ENCODE data around the gene EYS.

Gene EYS

DNA sequence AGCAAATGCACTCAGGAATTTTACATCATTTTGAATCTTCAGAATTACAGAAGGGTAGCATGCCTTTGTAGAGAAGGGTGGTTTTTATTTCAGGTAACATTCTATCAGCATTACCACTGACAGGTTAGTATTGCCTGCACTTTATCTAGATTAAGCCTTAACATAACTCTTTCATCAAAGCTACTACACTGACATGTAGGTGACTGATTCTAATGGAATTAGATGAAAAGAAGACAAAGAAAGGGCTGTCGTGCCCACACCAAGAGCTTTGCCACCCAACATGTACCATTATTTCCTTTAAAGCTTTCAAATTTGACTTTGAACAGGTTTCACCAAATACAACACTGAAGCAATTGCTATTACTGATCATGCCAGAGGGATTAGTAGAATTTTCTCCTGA, 551.9 kb downstream of the EYS start:
- no peak overlapping the region for H3K27ac ChIP-seq

DNA sequence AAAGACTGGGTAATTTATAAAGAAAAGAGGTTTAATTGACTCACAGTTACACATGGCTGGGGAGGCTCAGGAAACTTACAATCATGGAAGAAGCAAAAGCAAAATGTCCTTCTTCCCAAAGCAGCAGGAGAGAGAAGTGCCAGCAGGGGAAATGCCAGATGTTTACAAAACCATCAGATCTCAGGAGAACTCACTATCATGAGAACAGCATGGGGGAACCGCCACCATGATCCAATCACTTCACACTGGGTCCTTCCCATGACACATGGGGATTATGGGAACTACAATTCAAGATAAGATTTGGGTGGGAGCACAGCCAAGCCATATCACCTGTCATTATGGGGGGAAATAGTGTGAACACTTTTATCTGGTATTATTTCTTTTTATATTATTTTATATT, 557.2 kb downstream of the EYS start:
- no peak overlapping the region for H3K27ac ChIP-seq
- TF ChIP-seq, protein P1, sequence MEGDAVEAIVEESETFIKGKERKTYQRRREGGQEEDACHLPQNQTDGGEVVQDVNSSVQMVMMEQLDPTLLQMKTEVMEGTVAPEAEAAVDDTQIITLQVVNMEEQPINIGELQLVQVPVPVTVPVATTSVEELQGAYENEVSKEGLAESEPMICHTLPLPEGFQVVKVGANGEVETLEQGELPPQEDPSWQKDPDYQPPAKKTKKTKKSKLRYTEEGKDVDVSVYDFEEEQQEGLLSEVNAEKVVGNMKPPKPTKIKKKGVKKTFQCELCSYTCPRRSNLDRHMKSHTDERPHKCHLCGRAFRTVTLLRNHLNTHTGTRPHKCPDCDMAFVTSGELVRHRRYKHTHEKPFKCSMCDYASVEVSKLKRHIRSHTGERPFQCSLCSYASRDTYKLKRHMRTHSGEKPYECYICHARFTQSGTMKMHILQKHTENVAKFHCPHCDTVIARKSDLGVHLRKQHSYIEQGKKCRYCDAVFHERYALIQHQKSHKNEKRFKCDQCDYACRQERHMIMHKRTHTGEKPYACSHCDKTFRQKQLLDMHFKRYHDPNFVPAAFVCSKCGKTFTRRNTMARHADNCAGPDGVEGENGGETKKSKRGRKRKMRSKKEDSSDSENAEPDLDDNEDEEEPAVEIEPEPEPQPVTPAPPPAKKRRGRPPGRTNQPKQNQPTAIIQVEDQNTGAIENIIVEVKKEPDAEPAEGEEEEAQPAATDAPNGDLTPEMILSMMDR (conservative IDR thresholded peaks at IDR 0.05), result no peak
- no peak for TF ChIP-seq ZFX (IDR thresholded peaks at IDR 0.05)

More for the DNA sequence above, 551.9 kb downstream of the EYS start:
- no peak for TF ChIP-seq ZFX (IDR thresholded peaks at IDR 0.05)
- TF ChIP-seq, protein P1 (conservative IDR thresholded peaks at IDR 0.05), result no peak

DNA sequence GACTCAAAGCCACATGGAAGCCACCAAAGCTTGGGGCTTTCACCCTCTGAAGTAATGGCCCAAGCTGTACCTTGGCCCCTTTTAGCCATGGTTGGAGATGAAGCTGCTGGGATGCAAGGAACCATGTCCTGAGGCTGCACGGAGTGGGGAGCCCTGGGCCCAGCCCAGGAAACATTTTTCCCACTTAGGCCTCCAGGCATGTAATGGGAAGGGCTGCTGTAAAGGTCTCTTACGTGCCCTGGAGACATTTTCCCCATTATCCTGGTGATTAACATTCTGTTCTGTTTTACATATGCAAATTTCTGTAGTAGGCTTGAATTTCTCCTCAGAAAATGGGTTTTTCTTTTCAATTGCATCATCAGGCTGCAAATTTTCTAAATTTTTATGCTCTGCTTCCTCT, 558.2 kb downstream of the EYS start:
- TF ChIP-seq ZFX (IDR thresholded peaks at IDR 0.05), result no peak
- TF ChIP-seq, protein P1 (conservative IDR thresholded peaks at IDR 0.05), result no peak
- H3K27ac ChIP-seq, result no peak overlapping the region

DNA sequence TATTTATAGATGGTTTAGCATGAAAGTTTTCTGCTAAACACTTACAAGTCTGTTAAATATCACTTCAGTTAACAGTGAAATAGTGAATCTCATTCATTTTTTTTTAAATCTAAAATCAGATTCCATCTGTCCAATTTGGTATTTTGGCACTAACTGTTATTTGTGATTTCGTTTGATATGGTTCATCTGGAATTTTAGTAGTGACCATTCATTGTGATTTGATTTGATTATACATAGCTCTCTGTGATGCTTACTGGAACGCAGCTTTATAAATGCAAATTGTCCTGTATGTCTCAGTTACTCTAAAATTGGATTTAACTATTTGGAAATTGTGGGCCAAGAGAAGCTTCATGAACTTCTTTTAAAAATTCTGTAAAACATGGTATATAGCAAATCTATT, 571.5 kb downstream of the EYS start:
- no peak overlapping the region for H3K27ac ChIP-seq
- TF ChIP-seq, protein P1 (conservative IDR thresholded peaks at IDR 0.05), result no peak
- TF ChIP-seq ZFX (IDR thresholded peaks at IDR 0.05), result no peak

DNA sequence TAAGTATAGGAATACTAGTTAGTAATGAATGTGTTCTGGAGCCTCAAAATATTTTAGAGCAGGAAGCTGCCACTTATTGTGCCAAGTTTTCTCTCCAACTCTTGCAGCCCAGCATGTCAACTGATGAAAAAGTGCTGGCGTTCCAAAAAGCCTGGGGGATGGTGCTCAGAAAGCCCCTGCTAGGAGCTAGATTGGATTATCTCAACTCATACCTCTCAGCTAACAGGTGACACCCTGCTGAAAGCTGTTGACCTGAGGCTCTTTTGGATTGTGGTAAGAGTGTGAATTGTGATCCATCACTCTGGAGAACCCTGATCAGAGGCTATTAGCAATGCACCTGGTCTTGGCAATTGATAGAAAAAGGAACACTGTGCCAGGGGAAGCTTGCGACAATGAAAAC, 580.4 kb downstream of the EYS start:
- TF ChIP-seq ZFX (IDR thresholded peaks at IDR 0.05), result no peak
- TF ChIP-seq, protein P1 (conservative IDR thresholded peaks at IDR 0.05), result no peak

DNA sequence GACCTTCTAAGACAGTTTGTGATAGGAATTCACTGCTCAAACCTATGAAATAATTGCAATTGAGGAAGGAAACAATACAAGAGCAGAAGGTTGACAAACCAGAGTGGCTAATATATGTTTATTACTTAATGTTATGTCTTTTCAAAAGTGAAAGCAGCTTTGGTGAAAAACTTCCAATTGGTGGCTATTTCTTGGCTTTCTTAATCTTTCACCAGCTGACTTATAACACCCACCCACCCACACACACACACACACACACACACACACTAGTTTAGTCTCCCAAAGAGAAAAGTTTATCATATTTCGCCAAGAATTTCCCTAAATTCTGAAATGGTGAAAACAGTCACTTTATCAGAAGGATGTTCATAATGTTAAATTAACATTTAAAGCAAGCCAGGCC, 583.5 kb downstream of the EYS start:
- H3K27ac ChIP-seq, result no peak overlapping the region
- TF ChIP-seq, protein P1 (conservative IDR thresholded peaks at IDR 0.05), result no peak
- no peak for TF ChIP-seq ZFX (IDR thresholded peaks at IDR 0.05)

More for the DNA sequence above, 580.4 kb downstream of the EYS start:
- H3K27ac ChIP-seq, result no peak overlapping the region

DNA sequence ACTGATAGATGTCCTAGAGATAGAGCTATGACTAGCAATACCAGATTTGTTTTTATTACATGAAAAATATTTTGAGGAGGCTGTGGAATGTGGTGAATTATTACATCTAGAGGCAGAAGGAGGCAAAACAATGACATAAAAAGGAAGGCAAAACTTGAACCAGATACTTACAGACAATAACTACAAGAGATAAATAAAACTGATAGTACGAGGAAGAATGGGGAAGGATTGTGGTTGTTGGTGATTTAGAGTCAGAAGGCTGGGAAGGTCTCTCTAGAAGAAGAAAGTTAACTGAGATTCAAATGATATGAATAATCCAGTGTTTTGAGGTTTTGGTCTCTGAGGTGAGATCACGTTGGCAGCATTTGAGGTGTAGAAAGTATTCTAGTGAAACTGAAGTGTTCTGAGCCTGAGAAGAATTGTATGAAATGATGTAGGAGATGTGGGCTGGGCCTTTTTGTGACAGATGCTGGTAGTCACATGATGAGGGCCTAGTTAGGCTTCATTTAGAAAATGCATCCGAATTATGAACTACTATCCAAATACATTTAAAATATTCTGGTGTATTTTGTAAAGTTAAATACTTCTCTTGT, 589.1 kb downstream of the EYS start:
- no peak overlapping the region for H3K27ac ChIP-seq
- TF ChIP-seq ZFX (IDR thresholded peaks at IDR 0.05), result no peak
- TF ChIP-seq, protein P1 (conservative IDR thresholded peaks at IDR 0.05), result no peak

Measured in C4-2B (cell line).